GM06990 (cell line): ENCODE data around the gene CFAP298.

Source experiments
- DNase-seq: peaks from one replicate; pipeline ENCODE4 v3.0.0-alpha.2; 2011; ENCODE audit not compliant: insufficient read length; ENCODE audit errors: extremely low read depth
- H3K27me3 ChIP-seq: replicated peaks from 2 replicates; pipeline ENCODE4 v1.6.0; 2011; ENCODE audit warnings: low read length; ENCODE audit not compliant: control insufficient read depth, insufficient read depth
- H3K36me3 ChIP-seq: 2 replicates; pipeline ENCODE4 v1.5.1; 2011; ENCODE audit warnings: low read length; ENCODE audit not compliant: control insufficient read depth, insufficient read depth
- H3K4me3 ChIP-seq: replicated peaks from 2 replicates; pipeline ENCODE4 v1.5.1; 2011; ENCODE audit warnings: low read depth, mild to moderate bottlenecking, control low read depth, low read length
- TF ChIP-seq, protein P1 (sequence below): IDR thresholded peaks from 2 replicates; pipeline ENCODE4 v1.5.1; 2011; ENCODE audit warnings: low read length, control low read depth, mild to moderate bottlenecking, inconsistent platforms; ENCODE audit not compliant: insufficient read depth, poor library complexity, severe bottlenecking

CFAP298 gene

GRCh38 chr21:32549440-32549839 lies 62.7 kb downstream of the CFAP298 start:
- TF ChIP-seq, protein P1, sequence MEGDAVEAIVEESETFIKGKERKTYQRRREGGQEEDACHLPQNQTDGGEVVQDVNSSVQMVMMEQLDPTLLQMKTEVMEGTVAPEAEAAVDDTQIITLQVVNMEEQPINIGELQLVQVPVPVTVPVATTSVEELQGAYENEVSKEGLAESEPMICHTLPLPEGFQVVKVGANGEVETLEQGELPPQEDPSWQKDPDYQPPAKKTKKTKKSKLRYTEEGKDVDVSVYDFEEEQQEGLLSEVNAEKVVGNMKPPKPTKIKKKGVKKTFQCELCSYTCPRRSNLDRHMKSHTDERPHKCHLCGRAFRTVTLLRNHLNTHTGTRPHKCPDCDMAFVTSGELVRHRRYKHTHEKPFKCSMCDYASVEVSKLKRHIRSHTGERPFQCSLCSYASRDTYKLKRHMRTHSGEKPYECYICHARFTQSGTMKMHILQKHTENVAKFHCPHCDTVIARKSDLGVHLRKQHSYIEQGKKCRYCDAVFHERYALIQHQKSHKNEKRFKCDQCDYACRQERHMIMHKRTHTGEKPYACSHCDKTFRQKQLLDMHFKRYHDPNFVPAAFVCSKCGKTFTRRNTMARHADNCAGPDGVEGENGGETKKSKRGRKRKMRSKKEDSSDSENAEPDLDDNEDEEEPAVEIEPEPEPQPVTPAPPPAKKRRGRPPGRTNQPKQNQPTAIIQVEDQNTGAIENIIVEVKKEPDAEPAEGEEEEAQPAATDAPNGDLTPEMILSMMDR: no peak
- Histone ChIP-seq H3K36me3 (no peaks in the 10 kb centered on the region), H3K4me3 (no peak overlapping the region), H3K27me3 (no peaks in the 10 kb centered on the region; the same call in 1 of the 2 replicates)
- no peak for DNase-seq
